Fibroblast of upper back skin (primary cell): ENCODE results near the gene GUCY1B1.

Source experiments
- DNase-seq: peaks from one replicate; pipeline ENCODE4 v3.0.0-alpha.2; 2013

Gene GUCY1B1

GRCh38 chr4:155800685-155801343 lies 42.0 kb downstream of the GUCY1B1 start:
- no peak for DNase-seq

GRCh38 chr4:155802190-155802959 lies 43.6 kb downstream of the GUCY1B1 start:
- no peak for DNase-seq

- peak; percentile 60 for DNase-seq
Measured at GRCh38 chr4:155805016-155805415, 46.2 kb downstream of the GUCY1B1 start.

- DNase-seq = peak; percentile 97
Measured at GRCh38 chr4:155807021-155807420, 48.2 kb downstream of the GUCY1B1 start.

- DNase-seq = peak; percentile 90
Measured at GRCh38 chr4:155809835-155810234, 51.0 kb downstream of the GUCY1B1 start.

- peak; percentile 39 for DNase-seq
Measured at GRCh38 chr4:155811083-155811482, 52.3 kb downstream of the GUCY1B1 start.

GRCh38 chr4:155818639-155819038 lies 59.8 kb downstream of the GUCY1B1 start:
- DNase-seq = peak; percentile 26

- peak; percentile 35 for DNase-seq
Measured at GRCh38 chr4:155819066-155819465, 60.2 kb downstream of the GUCY1B1 start.

GRCh38 chr4:155820887-155821518 lies 62.2 kb downstream of the GUCY1B1 start:
- no peak for DNase-seq

- DNase-seq = no peak
Measured at GRCh38 chr4:155822572-155822971, 63.8 kb downstream of the GUCY1B1 start.

GRCh38 chr4:155828628-155829027 lies 69.8 kb downstream of the GUCY1B1 start:
- peak; percentile 6 for DNase-seq

- no peak for DNase-seq
Measured at GRCh38 chr4:155832664-155833063, 73.8 kb downstream of the GUCY1B1 start.

GRCh38 chr4:155837203-155837796 lies 78.5 kb downstream of the GUCY1B1 start:
- no peak for DNase-seq

GRCh38 chr4:155842080-155842479 lies 83.3 kb downstream of the GUCY1B1 start:
- no peak for DNase-seq

GRCh38 chr4:155846929-155847328 lies 88.1 kb downstream of the GUCY1B1 start:
- DNase-seq = no peak

GRCh38 chr4:155849042-155849441 lies 90.2 kb downstream of the GUCY1B1 start:
- no peak for DNase-seq

GRCh38 chr4:155853189-155853588 lies 94.4 kb downstream of the GUCY1B1 start:
- DNase-seq = no peak

- peak; percentile 48 for DNase-seq
Measured at GRCh38 chr4:155854582-155855226, 95.9 kb downstream of the GUCY1B1 start.

- no peak for DNase-seq
Measured at GRCh38 chr4:155855897-155856296, 97.1 kb downstream of the GUCY1B1 start.
